ENCODE results near the gene CANX. TPM values are rescaled to one million over a fixed set of nuclear protein-coding genes. Genes with fewer than 3 reads are reported as not detected.

CANX gene
- total and polyA plus RNA-seq, 2 of the 13 experiments (the other 11 are each of a cell fraction or from before 2014, with no cell fraction given) = 477 to 680 TPM

GRCh38 chr5:179678223-179679013, 20.3 kb upstream of the CANX start:
- ATAC-seq = peak; percentile 83
- peak; percentile 32 for FAIRE-seq
- Histone ChIP-seq H3K27ac (ENCODE audit: extremely low read length, insufficient read depth, low read length) (peak overlapping the region; percentile 87), H3K4me1 (ENCODE audit: insufficient read depth, low read length) (peaks cover 63% of the 10 kb centered on the region), H3K36me3 (replicated peaks in 1 of 2; ENCODE audit: control insufficient read depth in 1 of 2, insufficient read depth in 2 of 2, low read length in 2 of 2) (no peaks in the 10 kb centered on the region), H3K79me2 (ENCODE audit: insufficient read depth, low read length) (peaks cover 24% of the 10 kb centered on the region), H3K27me3 (ENCODE audit: control insufficient read depth in 1 of 2, insufficient read depth in 2 of 2, low read length in 2 of 2) (no peaks in the 10 kb centered on the region; a peak in 1 of 5 replicates), H3K9me3 (ENCODE audit: low read length) (no peaks in the 10 kb centered on the region), H3K9ac (ENCODE audit: insufficient read depth, low read depth, low read length) (peak overlapping the region; percentile 94), H3K4me3 (replicated peaks in 1 of 3; ENCODE audit: insufficient read depth in 1 of 3, low read depth in 2 of 3, low read length in 3 of 3) (peak overlapping the region; percentile 69 to 91 (median 81)), H4K20me1 (ENCODE audit: insufficient read depth, low read length) (no peaks in the 10 kb centered on the region), H3K4me2 (ENCODE audit: low read depth, low read length) (peak overlapping the region; percentile 67), H2AFZ (ENCODE audit: low read length) (no peak overlapping the region)
- DNase-seq (ENCODE audit: low spot score) = peak; percentile 90
- 56% methylated on average over 38 of the region's 78 CpGs for WGBS (ENCODE audit: low lambda C conversion rate)
- intact Hi-C loops (cut with micrococcal nuclease; ENCODE audit: unreplicated experiment) = no loop called here
- ChIA-PET CTCF (ENCODE audit: low intra/inter-chr PET ratio, low total read pairs) (no interaction called here), POLR2A (interaction anchor here (0.7 to 3.3 kb wide), 10 partner anchors 9 to 141 kb away, joined by 3 to 31 read pairs (median 4); partner anchors contain the start of genes CANX, HNRNPH1, MAML1 and RUFY1)
- in situ Hi-C loops (cut with HindIII; ENCODE audit: extremely low pct_ligation_motif_present, low pct_unique_long_range_greater_than_20kb) = no loop called here
- no TSS peak for BruUV-seq (replicated peaks)
- TF ChIP-seq YY1 (IDR thresholded peaks at IDR 0.05; ENCODE audit: insufficient read depth, insufficient replicate concordance, low read depth, low read length) (peak; percentile 56), ZFP91 (CRISPR knock-in tag; IDR thresholded peaks at IDR 0.05; ENCODE audit: borderline replicate concordance) (peak; percentile 68; the same call in 1 of the 2 replicates), CREB3 (CRISPR knock-in tag; IDR thresholded peaks at IDR 0.05) (0 out of 2 replicates have a peak, but pooled peaks have one; percentile 60), ZBTB7A (CRISPR knock-in tag; IDR thresholded peaks at IDR 0.05) (peak; percentile 81), ZNF772 (CRISPR knock-in tag; IDR thresholded peaks at IDR 0.05) (peak; percentile 96), ZNF263 (CRISPR knock-in tag; IDR thresholded peaks at IDR 0.05) (peak; percentile 79), MEIS2 (CRISPR knock-in tag; IDR thresholded peaks at IDR 0.05) (no peak), MEF2D (CRISPR knock-in tag; IDR thresholded peaks at IDR 0.05) (peak; percentile 72), KDM4B (CRISPR knock-in tag; IDR thresholded peaks at IDR 0.05) (peak; percentile 37; the same call in 1 of the 2 replicates), ZNF83 (CRISPR knock-in tag; IDR thresholded peaks at IDR 0.05; ENCODE audit: borderline replicate concordance) (peak; percentile 63; the same call in 1 of the 2 replicates)
- TF ChIP-seq, protein P1, sequence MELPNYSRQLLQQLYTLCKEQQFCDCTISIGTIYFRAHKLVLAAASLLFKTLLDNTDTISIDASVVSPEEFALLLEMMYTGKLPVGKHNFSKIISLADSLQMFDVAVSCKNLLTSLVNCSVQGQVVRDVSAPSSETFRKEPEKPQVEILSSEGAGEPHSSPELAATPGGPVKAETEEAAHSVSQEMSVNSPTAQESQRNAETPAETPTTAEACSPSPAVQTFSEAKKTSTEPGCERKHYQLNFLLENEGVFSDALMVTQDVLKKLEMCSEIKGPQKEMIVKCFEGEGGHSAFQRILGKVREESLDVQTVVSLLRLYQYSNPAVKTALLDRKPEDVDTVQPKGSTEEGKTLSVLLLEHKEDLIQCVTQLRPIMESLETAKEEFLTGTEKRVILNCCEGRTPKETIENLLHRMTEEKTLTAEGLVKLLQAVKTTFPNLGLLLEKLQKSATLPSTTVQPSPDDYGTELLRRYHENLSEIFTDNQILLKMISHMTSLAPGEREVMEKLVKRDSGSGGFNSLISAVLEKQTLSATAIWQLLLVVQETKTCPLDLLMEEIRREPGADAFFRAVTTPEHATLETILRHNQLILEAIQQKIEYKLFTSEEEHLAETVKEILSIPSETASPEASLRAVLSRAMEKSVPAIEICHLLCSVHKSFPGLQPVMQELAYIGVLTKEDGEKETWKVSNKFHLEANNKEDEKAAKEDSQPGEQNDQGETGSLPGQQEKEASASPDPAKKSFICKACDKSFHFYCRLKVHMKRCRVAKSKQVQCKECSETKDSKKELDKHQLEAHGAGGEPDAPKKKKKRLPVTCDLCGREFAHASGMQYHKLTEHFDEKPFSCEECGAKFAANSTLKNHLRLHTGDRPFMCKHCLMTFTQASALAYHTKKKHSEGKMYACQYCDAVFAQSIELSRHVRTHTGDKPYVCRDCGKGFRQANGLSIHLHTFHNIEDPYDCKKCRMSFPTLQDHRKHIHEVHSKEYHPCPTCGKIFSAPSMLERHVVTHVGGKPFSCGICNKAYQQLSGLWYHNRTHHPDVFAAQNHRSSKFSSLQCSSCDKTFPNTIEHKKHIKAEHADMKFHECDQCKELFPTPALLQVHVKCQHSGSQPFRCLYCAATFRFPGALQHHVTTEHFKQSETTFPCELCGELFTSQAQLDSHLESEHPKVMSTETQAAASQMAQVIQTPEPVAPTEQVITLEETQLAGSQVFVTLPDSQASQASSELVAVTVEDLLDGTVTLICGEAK (IDR thresholded peaks at IDR 0.05) = no peak
- TF ChIP-seq, protein P1 (CRISPR knock-in tag; IDR thresholded peaks at IDR 0.05) = peak; percentile 69

Data from HepG2 (cell line).